Measurements from ENCODE around the gene GRAMD2A.

- TF ChIP-seq YY1 (IDR thresholded peaks at IDR 0.05; ENCODE audit: insufficient read depth, insufficient read length) (no peak), SUZ12 (IDR thresholded peaks at IDR 0.05; ENCODE audit: extremely low read depth, insufficient read depth, insufficient read length) (no peak)
Observed at GRCh38 chr15:72183781-72184164, 13.8 kb downstream of the GRAMD2A start.

Measured in NT2/D1 (cell line).